GM23248 (cell line): Measurements from ENCODE around the gene LCN12. TPM values are rescaled to one million over a fixed set of nuclear protein-coding genes. Genes with fewer than 3 reads are reported as not detected.
A peak's percentile ranks its signal among the peaks of the same experiment; 100 is the strongest.

Source experiments
- DNase-seq: peaks from one replicate; pipeline ENCODE4 v3.0.0-alpha.2; 2015
- H2AFZ ChIP-seq: fragments of 200-600 bp; sonication (generic); 2 replicates; pipeline ENCODE4 v1.6.1; 2016; ENCODE audit warnings: antibody characterized with exemption
- H3F3A ChIP-seq: fragments of 200-600 bp; sonication (generic); 2 replicates; pipeline ENCODE4 v1.6.1; 2016; ENCODE audit warnings: mild to moderate bottlenecking, antibody characterized with exemption, mixed run types; ENCODE audit not compliant: insufficient read depth
- H3K27ac ChIP-seq: fragments of 200-600 bp; sonication (generic); 2 replicates; pipeline ENCODE4 v1.5.1; 2016; ENCODE audit warnings: mild to moderate bottlenecking
- H3K27me3 ChIP-seq: fragments of 200-600 bp; sonication (generic); replicated peaks from 2 replicates; pipeline ENCODE4 v1.6.1; 2016; ENCODE audit warnings: mild to moderate bottlenecking; ENCODE audit not compliant: insufficient read depth
- H3K36me3 ChIP-seq: fragments of 200-600 bp; sonication (generic); 2 replicates; pipeline ENCODE4 v1.6.1; 2016; ENCODE audit warnings: low read depth, mild to moderate bottlenecking
- H3K4me1 ChIP-seq: fragments of 200-600 bp; sonication (generic); 2 replicates; pipeline ENCODE4 v1.6.1; 2016; ENCODE audit warnings: mild to moderate bottlenecking; ENCODE audit not compliant: insufficient read depth
- H3K4me2 ChIP-seq: fragments of 200-600 bp; sonication (generic); one replicate; pipeline ENCODE4 v1.6.1; 2016; ENCODE audit warnings: mild to moderate bottlenecking; ENCODE audit not compliant: unreplicated experiment
- H3K4me3 ChIP-seq: fragments of 200-600 bp; sonication (generic); 2 replicates; pipeline ENCODE4 v1.5.1; 2016; ENCODE audit warnings: mild to moderate bottlenecking
- H3K79me2 ChIP-seq: fragments of 200-600 bp; sonication (generic); 2 replicates; pipeline ENCODE4 v1.6.1; 2016; ENCODE audit warnings: mild to moderate bottlenecking; ENCODE audit not compliant: insufficient read depth
- H3K9ac ChIP-seq: fragments of 200-600 bp; sonication (generic); 2 replicates; pipeline ENCODE4 v1.6.1; 2016; ENCODE audit warnings: mild to moderate bottlenecking
- H3K9me2 ChIP-seq: fragments of 200-600 bp; sonication (generic); 2 replicates; pipeline ENCODE4 v1.6.1; 2016; ENCODE audit warnings: mixed run types, mild to moderate bottlenecking, moderate library complexity; ENCODE audit not compliant: insufficient read depth
- H3K9me3 ChIP-seq: fragments of 200-600 bp; sonication (generic); one replicate; pipeline ENCODE4 v1.6.1; 2017; ENCODE audit warnings: low read depth
- H4K20me1 ChIP-seq: fragments of 200-600 bp; sonication (generic); 2 replicates; pipeline ENCODE4 v1.6.0; 2016; ENCODE audit not compliant: insufficient read depth
- EZH2 ChIP-seq: fragments of 200-600 bp; sonication (generic); IDR thresholded peaks from 2 replicates; pipeline ENCODE4 v1.6.1; 2018; ENCODE audit warnings: antibody characterized with exemption, mild to moderate bottlenecking; ENCODE audit not compliant: insufficient read depth, poor library complexity, severe bottlenecking
- EZH2phosphoT487 ChIP-seq: fragments of 200-600 bp; sonication (generic); IDR thresholded peaks from 2 replicates; pipeline ENCODE4 v1.6.1; 2018; ENCODE audit warnings: antibody characterized with exemption, moderate library complexity, mild to moderate bottlenecking, low read depth; ENCODE audit not compliant: insufficient read depth
- WGBS, 2 experiments: methylation state at CpG; one replicate each; pipeline ENCODE4 v1.1.6; 2015 to 2017; ENCODE audit warnings: low lambda C conversion rate in 2 of 2, low coverage in 1 of 2; ENCODE audit errors: missing lambda C conversion rate in 2 of 2; 5-methylcytosine and 5-hydroxymethylcytosine counted together
- in situ Hi-C: fragments of 300-500 bp; cut with MboI; formaldehyde crosslinking; loops from 2 replicates; pipeline ENCODE4 v1.15.0; 2020
- polyA plus RNA-seq: library from polyadenylated mRNA; unstranded; fragments of >200 nt; fragmentation: Nextera tagmentation; extraction: Ambion mirVana; gene quantifications from 2 replicates; pipeline ENCODE4 v1.2.1, GENCODE V29; 2016
- total RNA-seq: library from RNA; depleted of rRNA; stranded (reverse); fragments of >200 nt; shearing (Covaris generic); gene quantifications from 2 replicates; pipeline ENCODE4 v1.2.3, GENCODE V29; 2014

The LCN12 gene
- total and polyA plus RNA-seq, 2 experiments from 2014 or later: not detected

- no peak overlapping the region for H3K27ac ChIP-seq
- no peak overlapping the region for H3K9ac ChIP-seq
- H3K4me3 ChIP-seq: no peak overlapping the region
- DNase-seq: no peak
- H3K4me2 ChIP-seq: no peak overlapping the region
- H3K36me3 ChIP-seq: no peaks in the 10 kb centered on the region
- H3K27me3 ChIP-seq: no peaks in the 10 kb centered on the region
- H3K79me2 ChIP-seq: 0 out of 2 replicates have a peak, but pooled peaks cover 4% of the 10 kb centered on the region
- H4K20me1 ChIP-seq: no peaks in the 10 kb centered on the region
- no peaks in the 10 kb centered on the region for H3K9me3 ChIP-seq
- WGBS, 2 experiments: 82 to 87% methylated on average over 37 to 48 of the region's 54 CpGs
- H3K9me2 ChIP-seq: no peaks in the 10 kb centered on the region
- no peak for TF ChIP-seq EZH2
- no peak for TF ChIP-seq EZH2phosphoT487
- peaks cover 16% of the 10 kb centered on the region; the same call in 1 of the 2 replicates for H3K4me1 ChIP-seq
- in situ Hi-C loops: no loop called here
- H2AFZ ChIP-seq: no peak overlapping the region
- H3F3A ChIP-seq: peaks cover 11% of the 10 kb centered on the region
These were observed 42.3 kb downstream of the LCN12 start for GRCh38 chr9:136994180-136994887.

GRCh38 chr9:136994888-136995230 is 42.8 kb downstream of the LCN12 start:
- H3K36me3 ChIP-seq: no peaks in the 10 kb centered on the region
- no peak overlapping the region for H3K27ac ChIP-seq
- H3K9me3 ChIP-seq: no peaks in the 10 kb centered on the region
- peaks cover 12% of the 10 kb centered on the region for H3F3A ChIP-seq
- H3K4me1 ChIP-seq: peaks cover 18% of the 10 kb centered on the region
- no peaks in the 10 kb centered on the region for H3K27me3 ChIP-seq
- H3K9me2 ChIP-seq: no peaks in the 10 kb centered on the region
- no peaks in the 10 kb centered on the region for H4K20me1 ChIP-seq
- no peak overlapping the region for H3K9ac ChIP-seq
- 0 out of 2 replicates have a peak, but pooled peaks cover 4% of the 10 kb centered on the region for H3K79me2 ChIP-seq
- in situ Hi-C loops: no loop called here
- TF ChIP-seq EZH2phosphoT487: no peak
- no peak for TF ChIP-seq EZH2
- WGBS, 2 experiments: 49 to 50% methylated on average over 28 to 40 of the region's 40 CpGs
- no peak for DNase-seq
- H3K4me2 ChIP-seq: peak overlapping the region; percentile 46
- no peak overlapping the region for H2AFZ ChIP-seq
- H3K4me3 ChIP-seq: peak overlapping the region; percentile 57

- WGBS, 2 experiments: 6 to 7% methylated on average over 25 to 28 of the region's 30 CpGs
- 0 out of 2 replicates have a peak, but pooled peaks cover 4% of the 10 kb centered on the region for H3K79me2 ChIP-seq
- H3K4me3 ChIP-seq: peak overlapping the region; percentile 57
These were observed 43.3 kb downstream of the LCN12 start for GRCh38 chr9:136995362-136995761.

GRCh38 chr9:136995772-136996311 is 43.8 kb downstream of the LCN12 start:
- Histone ChIP-seq H3K4me2 (peak overlapping the region; percentile 46), H3K27me3 (no peaks in the 10 kb centered on the region), H2AFZ (peak overlapping the region; percentile 47), H4K20me1 (no peaks in the 10 kb centered on the region), H3K27ac (peak overlapping the region; percentile 28), H3K9me3 (no peaks in the 10 kb centered on the region), H3K79me2 (0 out of 2 replicates have a peak, but pooled peaks cover 4% of the 10 kb centered on the region), H3K4me3 (peak overlapping the region; percentile 57), H3F3A (peaks cover 17% of the 10 kb centered on the region), H3K9me2 (no peaks in the 10 kb centered on the region), H3K4me1 (peaks cover 26% of the 10 kb centered on the region), H3K36me3 (no peaks in the 10 kb centered on the region), H3K9ac (peak overlapping the region; percentile 52)
- TF ChIP-seq EZH2phosphoT487 (no peak), EZH2 (no peak)
- 9% methylated on average over 10 of the region's 12 CpGs for WGBS, 2 experiments
- in situ Hi-C loops: no loop called here
- DNase-seq: peak; percentile 69

More at GRCh38 chr9:136995362-136995761, 43.3 kb downstream of the LCN12 start:
- H3K4me2 ChIP-seq: peak overlapping the region; percentile 46
- H3K9me2 ChIP-seq: no peaks in the 10 kb centered on the region
- no peak for TF ChIP-seq EZH2
- TF ChIP-seq EZH2phosphoT487: no peak
- peaks cover 17% of the 10 kb centered on the region for H3F3A ChIP-seq
- no peaks in the 10 kb centered on the region for H3K36me3 ChIP-seq
- peaks cover 23% of the 10 kb centered on the region for H3K4me1 ChIP-seq
- H2AFZ ChIP-seq: no peak overlapping the region
- in situ Hi-C loops: no loop called here
- no peaks in the 10 kb centered on the region for H3K9me3 ChIP-seq
- H3K27ac ChIP-seq: no peak overlapping the region
- DNase-seq: peak; percentile 54
- no peaks in the 10 kb centered on the region for H4K20me1 ChIP-seq
- no peaks in the 10 kb centered on the region for H3K27me3 ChIP-seq
- no peak overlapping the region; the same call in 1 of the 2 replicates for H3K9ac ChIP-seq
